ENCODE data around the gene BTBD16.

DNA sequence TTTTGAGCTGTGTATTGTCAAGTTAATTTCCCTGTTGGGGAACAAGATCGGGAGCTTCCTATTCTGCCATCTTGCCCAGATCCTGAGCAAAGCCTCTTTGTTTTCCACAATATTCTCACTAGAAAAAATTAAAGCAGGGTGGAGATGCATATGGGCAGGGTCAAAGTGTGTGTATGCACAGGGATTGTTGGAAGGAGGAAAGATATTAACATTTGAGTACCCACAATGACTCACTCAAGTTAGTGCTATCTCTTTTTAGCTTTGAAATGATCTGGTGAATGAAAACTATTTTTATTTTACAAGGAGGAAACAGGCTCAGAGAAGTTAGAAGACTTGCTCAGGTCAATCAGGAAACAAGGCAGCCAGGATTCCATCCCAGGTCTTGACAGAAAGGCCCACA is 6.7 kb upstream of the BTBD16 start:
- no peak for TF ChIP-seq HNRNPK (IDR thresholded peaks at IDR 0.05; ENCODE audit: low read depth, low read length, poor library complexity, severe bottlenecking)
- no peak for TF ChIP-seq POLR2A (IDR thresholded peaks at IDR 0.05; ENCODE audit: insufficient read depth in 1 of 2, low read depth in 2 of 2, low read length in 2 of 2)

Measured in HepG2 (cell line).